HG02588 (cell line): ENCODE results near the gene CELSR1.

ENCODE experiments used
- ATAC-seq: cut with Tn5 transposase; IDR thresholded peaks from one replicate; pipeline ENCODE4 v1.9.1; 2021; ENCODE audit warnings: mild to moderate bottlenecking, moderate library complexity; ENCODE audit not compliant: unreplicated experiment

The CELSR1 gene

DNA sequence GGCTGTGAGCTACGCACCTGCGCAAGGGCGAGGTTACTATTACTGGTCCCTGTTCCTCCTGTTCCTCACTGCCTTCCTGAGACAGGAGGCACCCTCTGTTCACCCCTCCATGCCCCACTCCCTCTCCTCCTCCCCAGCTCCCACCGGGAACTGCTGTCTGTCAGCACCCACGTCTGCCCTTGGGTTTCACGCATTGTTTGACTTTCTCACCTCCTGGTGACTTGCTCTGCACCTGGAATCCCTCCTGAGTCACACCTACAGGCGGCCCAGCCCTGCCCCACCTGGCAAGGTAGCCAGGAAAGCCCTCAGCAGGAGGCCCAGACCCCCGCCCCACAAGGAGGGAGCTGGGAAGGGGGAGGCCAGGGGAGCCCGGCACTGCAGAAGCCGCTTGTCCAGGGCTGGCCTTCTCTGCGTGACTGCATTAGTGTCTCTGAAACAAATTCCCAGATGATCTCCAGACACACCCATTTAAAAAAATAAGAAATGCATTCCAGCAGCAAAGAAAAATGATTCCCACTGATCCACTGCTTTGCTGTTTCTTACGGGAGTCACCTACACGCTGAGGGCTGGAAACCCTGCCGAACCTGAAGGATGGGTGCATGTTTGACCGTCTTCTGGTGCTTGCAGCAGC, 86.4 kb downstream of the CELSR1 start:
- no peak for ATAC-seq

DNA sequence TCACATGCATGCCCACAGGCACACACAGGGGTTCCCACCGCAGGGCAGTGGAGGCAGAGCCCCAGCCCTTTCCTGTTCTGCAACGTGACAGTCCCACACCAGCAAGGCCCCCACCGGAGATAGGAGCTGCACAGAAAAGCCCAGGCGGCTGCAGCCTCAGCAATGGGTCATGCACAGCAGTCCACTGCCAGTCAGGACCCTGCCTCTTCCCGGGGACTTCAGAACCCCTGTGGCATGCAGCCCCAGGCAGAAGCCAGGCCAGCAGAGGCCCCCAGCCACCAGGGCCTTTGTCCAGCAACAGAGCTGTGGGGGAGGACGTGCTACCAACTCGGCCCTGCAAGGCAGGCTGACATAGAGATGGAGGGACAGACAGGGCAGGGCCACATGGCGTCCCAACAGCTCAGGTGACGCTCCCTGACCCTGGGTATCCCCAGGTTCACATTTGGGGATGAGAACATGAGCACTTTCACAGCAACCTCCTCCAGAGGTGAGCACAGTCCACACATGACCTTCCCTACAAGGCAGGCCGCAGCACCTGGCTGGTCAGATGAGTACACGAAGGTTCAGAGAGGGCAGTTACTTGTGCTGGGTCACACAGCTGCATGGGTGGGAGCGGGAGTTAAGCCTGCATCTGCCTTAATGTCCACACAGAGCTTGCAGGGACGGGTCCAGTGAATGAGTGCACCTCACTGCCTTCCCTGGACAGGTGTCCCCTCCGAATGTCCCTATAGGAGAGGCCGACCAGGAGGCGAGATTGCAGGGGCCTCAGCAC, 87.3 kb downstream of the CELSR1 start:
- no peak for ATAC-seq

DNA sequence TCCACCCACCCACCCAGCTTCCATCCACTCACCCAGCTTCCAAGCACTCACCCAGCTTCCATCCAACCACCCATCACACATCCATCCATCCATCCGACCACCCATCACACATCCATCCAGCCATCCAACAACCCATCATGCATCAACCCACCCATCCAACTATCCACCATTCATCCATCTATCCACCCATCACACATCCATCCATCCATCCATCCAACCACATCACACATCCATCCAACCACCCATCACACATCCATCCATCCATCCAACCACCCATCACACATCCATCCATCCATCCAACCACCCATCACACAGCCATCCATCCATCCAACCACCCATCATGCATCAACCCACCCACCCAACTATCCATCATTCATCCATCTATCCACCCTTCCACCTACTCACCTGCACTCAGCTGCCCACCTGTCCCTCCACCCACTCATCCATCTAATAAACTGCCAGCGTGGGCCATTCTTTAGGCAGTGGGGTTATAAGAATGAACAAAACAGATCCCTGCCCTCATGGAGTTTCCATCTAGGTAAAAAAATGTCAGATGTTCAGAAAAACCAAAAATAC, 88.2 kb downstream of the CELSR1 start:
- ATAC-seq: no peak

GRCh38 chr22:46448333-46448732, 89.1 kb downstream of the CELSR1 start:
- no peak for ATAC-seq

DNA sequence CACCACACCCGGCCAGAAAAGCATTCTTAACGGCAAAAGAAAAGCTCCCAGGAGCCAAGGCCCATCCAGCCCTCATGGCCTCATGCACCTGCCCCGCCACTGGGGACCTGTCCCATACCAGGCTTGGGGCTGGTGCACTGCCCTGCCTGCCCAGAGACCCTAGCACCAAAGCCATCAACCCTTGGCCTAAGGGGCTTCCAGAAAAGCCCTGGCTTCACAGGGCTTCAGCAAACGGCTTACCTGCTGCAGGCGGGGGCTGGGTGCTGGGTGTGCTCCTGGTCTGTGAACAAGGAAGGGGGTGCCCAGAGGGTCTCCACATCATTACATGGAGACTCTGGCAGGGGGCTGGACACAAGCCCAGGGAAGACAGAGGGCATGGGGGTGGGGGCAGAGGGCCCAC, 89.5 kb downstream of the CELSR1 start:
- ATAC-seq: no peak

- ATAC-seq: no peak
Observed at GRCh38 chr22:46446799-46447198, 90.6 kb downstream of the CELSR1 start.

- ATAC-seq: no peak
Observed at GRCh38 chr22:46445771-46446420, 91.5 kb downstream of the CELSR1 start.

GRCh38 chr22:46444390-46444854, 93.0 kb downstream of the CELSR1 start:
- ATAC-seq: no peak

DNA sequence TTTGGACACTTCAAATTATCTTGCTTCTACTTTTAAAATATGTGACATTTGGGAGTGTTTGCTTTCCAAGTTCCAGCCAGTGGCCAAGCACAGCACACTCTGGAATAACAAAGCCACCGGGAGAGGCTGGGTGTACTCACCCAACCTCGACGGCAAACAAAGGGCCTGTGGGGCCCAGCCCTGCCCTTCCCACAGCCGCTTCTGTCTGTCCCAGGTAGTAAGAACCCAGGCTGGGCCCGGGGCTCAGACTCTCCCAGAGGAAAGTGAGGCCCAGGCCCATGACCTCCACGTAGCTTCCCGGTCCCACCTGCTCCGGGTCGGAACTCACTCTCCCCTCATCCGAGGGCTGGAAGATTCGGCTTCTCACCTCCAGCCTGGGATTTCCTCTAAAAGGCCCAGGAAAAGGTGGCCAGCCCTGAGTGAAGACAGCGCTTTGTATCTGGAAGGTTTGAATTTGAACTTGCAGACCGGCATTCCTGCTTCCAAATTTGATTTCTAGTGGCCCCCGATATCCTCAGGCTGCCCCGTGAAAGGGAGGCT, 93.5 kb downstream of the CELSR1 start:
- ATAC-seq: no peak

GRCh38 chr22:46442217-46442853, 95.1 kb downstream of the CELSR1 start:
- no peak for ATAC-seq

GRCh38 chr22:46439576-46440465, 97.6 kb downstream of the CELSR1 start:
- ATAC-seq: no peak

DNA sequence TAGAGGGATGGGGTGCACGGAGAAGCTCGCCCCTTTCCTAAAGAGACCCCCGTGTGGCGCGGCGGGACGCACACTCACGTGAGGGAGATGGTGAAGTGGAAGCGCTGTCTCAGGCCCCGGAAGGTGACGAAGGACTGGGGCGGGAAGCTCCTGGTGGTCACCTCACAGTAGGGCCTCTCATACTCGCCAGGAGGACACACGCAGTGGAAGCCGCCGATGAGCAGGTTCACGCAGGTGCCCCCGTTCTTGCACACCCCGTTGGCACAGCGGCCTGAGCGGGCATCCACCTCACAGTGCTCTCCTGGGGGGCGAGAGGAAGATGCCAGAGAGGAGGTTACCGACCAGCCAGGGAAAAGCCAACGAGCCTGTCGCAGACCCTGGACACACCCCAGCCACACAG, 98.3 kb downstream of the CELSR1 start:
- ATAC-seq: no peak

DNA sequence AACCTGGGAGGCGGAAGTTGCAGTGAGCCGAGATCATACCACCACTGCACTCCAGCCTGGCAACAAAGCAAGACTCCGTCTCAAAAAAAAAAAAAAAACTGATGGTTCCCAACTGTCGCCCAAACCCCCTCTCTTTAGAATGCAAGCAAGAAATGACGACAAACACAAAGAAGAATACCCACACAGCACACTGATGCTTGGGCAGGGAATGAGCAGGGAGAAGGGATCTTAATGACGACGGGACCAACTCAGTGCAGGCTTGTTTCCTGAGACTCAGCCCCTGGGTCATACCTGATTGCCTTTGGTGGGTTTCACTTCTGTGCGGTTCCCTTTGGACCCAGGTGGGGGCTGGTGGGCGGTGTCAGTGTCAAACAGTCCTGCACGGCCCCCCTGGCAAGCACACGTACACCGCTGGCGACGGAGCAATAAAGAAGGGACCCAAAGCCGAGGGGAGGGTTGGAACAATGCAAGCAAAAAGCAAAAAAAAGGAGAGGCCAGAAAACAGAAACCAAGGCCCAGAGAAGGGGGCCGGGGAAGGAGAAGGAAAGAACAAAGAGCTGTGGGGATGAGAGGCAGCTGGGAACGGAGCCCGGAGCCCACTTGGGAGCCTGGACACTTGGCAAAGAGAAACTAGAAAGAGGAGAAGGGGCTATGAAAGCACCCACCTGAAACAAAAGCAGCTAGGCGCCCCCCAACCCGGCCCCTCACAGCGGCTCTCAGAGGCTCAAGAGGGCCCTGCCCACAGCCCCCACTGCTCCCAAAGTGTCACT, 99.6 kb downstream of the CELSR1 start:
- ATAC-seq: no peak

DNA sequence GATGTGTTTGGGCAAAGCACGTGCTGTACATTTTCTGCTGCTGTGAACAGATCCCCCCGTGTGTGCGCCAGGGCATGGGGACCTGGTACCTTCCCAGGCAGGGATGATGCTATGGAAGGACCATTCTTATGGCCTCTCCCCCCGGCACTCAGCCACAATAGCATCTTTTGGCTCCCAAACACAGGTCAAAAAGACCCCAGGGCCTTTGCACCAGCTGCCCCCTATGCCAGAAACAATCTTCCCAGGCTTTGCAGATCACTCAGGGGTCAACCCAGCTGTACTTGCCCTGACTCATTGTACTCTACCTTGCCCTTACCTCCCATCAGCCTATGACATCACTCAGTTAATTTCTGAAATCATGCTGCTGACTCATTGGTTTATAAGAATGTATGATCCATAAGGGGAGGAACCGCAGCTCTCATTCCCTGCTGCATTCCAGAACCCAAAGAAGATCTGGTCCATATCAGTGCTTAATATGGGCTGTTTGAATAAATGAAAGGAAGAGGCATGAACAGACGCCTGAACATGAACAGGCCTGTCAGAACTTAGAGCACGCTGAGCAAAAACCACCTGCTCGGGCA, 100.7 kb downstream of the CELSR1 start:
- no peak for ATAC-seq

GRCh38 chr22:46433318-46433717, 104.1 kb downstream of the CELSR1 start:
- no peak for ATAC-seq

DNA sequence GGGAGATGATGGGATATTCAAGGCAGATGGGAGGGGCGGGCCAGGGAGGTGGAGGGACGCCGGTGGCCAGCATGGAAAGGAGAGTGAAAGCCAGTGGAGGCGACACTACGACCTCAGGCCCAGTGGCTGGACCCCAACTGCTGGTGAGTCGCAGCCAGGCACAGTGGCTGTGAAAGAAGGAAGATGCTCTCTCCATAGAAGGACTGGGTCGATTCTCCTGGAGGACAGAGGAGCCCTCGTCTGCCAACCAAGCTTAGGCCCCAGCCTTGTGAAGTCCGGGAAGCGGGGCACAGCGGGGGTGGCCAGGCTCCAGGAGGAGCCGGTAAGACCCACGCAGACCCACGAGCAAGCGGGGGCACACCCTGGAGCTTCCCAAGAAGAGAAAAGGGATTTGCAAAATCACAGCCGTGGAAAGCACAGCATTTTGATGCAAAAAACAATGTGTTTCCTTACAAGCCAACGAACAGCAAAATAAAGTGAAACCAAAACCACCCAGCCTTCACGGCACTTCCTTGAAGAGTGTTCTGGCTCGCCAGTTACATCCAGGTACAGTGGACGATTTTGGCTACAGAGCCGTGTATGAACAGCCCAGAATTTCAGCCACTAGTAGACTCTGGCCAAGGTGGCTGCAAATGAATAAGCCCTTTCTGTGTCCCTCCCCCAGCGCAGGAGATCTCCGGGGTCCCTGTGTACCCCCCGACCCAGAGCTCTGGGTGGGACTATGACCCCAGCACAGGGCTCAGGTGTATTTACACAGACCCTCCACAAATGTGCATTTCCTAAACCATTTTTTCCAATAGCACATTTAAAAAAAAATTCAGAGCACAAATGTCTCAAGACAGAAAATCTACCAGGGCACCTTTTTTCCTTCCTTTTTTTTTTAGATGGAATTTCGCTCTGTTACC, 105.0 kb downstream of the CELSR1 start:
- ATAC-seq: no peak

GRCh38 chr22:46430961-46431838, 106.2 kb downstream of the CELSR1 start:
- ATAC-seq: no peak
